NCI-H446 (cell line): ENCODE data around the gene AKNAD1.

ENCODE experiments used
- DNase-seq, 2 experiments: peaks; one replicate each; lab custom pipeline; 2025; lab: John Stamatoyannopoulos, UW

Gene AKNAD1

DNA sequence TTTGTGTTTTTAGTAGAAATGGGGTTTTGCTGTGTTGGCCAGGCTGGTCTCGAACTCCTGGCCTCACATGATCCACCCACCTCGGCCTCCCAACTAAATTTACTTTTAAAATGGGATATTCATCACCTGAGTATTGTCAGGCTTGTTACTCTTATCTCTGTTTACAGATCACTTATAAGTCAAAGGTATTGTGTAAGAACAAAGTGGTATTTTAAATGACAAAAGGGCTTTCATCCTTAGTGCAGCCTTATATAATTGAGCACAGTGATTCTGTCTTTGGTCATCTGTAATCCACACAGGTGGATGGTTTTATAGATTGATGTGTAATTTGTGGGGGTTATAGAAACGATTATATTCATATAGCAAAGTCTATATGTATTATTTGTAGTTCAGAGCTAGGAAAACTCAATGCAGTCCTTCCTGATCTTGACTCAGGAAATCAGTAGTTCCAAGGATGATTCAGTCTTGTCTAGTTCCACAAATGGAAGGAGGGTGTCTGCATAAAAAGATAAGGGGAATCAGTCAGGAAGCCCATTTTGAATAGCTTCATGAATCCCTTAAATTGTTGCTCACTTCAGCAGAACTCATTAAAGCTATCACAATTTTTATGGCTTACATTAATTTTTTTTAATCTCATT is 75.8 kb downstream of the AKNAD1 start:
- DNase-seq = no peak

- DNase-seq = no peak
Observed at GRCh38 chr1:108779455-108779854, 77.4 kb downstream of the AKNAD1 start.

- no peak for DNase-seq
Observed at GRCh38 chr1:108777839-108778238, 79.1 kb downstream of the AKNAD1 start.

DNA sequence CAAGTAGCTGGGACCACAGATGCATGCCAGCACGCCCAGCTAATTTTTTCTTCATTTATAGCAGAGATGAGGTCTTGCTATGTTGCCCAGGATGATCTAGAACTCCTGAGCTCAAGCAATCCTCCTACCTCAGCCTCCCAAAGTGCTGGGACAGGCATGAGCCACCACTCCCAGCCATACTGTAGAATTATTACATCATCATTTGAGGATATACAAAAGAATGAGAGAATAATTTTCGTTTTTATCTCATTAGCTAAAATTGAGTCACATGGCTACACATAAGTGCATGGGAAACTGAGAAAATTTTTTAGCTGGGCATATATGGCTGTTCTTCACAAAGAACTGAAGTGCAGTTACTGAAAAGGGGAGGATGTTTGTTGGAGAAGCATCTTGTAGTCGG is 89.2 kb downstream of the AKNAD1 start:
- no peak for DNase-seq

DNA sequence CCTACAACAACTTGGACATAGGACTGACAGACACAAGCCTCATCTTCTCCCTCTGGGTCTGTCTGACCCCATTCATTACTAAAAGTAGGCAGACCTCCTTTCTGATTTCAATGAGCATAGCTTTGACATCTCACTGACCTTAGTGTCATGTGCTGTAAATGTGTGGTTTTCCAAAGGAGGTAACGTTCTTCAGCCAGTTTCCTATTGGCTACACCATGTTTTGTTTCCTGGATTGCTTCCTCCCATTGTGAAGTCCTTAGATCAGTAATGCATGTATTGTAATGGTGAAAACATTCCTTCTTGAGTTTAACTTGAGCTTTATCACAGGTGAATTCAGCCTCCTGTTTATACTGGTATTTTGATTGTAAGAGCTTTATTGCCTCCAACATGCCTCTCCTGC is 89.8 kb downstream of the AKNAD1 start:
- no peak for DNase-seq
